ENCODE results near the gene LONP2. TPM values are rescaled to one million over a fixed set of nuclear protein-coding genes. Genes with fewer than 3 reads are reported as not detected.
A peak's percentile ranks its signal among the peaks of the same experiment; 100 is the strongest.
"Not testable (repeated sequence)": the region's sequence is repeated elsewhere in the genome, so short reads cannot be mapped to it uniquely, and the experiment has no call there.

The LONP2 gene
- polyA plus RNA-seq, 3 donors, result 21.5 to 35.6 (median 26.0) TPM

- Histone ChIP-seq H2AFZ (ENCODE audit: insufficient read depth, low read depth, low read length, poor library complexity, severe bottlenecking) (no peak overlapping the region), H3K4me3 (replicated peaks in 1 of 3; ENCODE audit: low read depth in 2 of 3, low read length in 3 of 3) (no peak overlapping the region), H3K36me3 (replicated peaks in 1 of 2; ENCODE audit: control insufficient read depth in 1 of 2, insufficient read depth in 2 of 2, low read length in 2 of 2) (no peaks in the 10 kb centered on the region), H3K27ac (ENCODE audit: low read depth in 1 of 2, low read length in 2 of 2) (no peak overlapping the region), H4K20me1 (ENCODE audit: insufficient read depth, low read length) (peaks cover 82% of the 10 kb centered on the region), H3K9me3 (replicated peaks in 1 of 2; ENCODE audit: control insufficient read depth in 1 of 2, insufficient read depth in 1 of 2, low read length in 2 of 2) (no peaks in the 10 kb centered on the region), H3K4me1 (ENCODE audit: control insufficient read depth in 1 of 2, insufficient read depth in 2 of 2, low read length in 2 of 2) (peaks cover 40 to 53% of the 10 kb centered on the region in 2 donors), H3K27me3 (ENCODE audit: control insufficient read depth in 2 of 2, insufficient read depth in 2 of 2, low read length in 2 of 2) (no peaks in the 10 kb centered on the region), H3K4me2 (replicated peaks; ENCODE audit: extremely low read depth, low read length, poor library complexity, severe bottlenecking) (no peak overlapping the region), H3K79me2 (ENCODE audit: insufficient read depth, low read length) (peaks cover 96% of the 10 kb centered on the region), H3K9ac (ENCODE audit: insufficient read depth, low read length, poor library complexity, severe bottlenecking) (no peak overlapping the region)
- DNase-seq, result no peak
- H3K27ac Mint-ChIP-seq, result peak overlapping the region in 2 of 7 donors; percentile 17 to 82
- H3K36me3 Mint-ChIP-seq, result no peaks in the 10 kb centered on the region
- intact Hi-C loops (cut with micrococcal nuclease), result no loop called here
- no peaks in the 10 kb centered on the region for H3K27me3 Mint-ChIP-seq (ENCODE audit: low read depth in 3 of 3)
- H3K4me1 Mint-ChIP-seq, result peaks cover 37% of the 10 kb centered on the region
- WGBS (ENCODE audit: insufficient coverage), result no CpG with 5 or more reads among the region's 1 CpG
- H3K9me3 Mint-ChIP-seq, result peaks cover 0 to 2% (median 0%) of the 10 kb centered on the region in 7 donors
- no peak overlapping the region for H3K4me3 Mint-ChIP-seq
- TF ChIP-seq CTCF (IDR thresholded peaks at IDR 0.05), result no peak
These were observed 125.7 kb downstream of the LONP2 start for GRCh38 chr16:48369765-48370164.

GRCh38 chr16:48370229-48370628, 126.1 kb downstream of the LONP2 start:
- peaks cover 0 to 2% (median 0%) of the 10 kb centered on the region in 7 donors for H3K9me3 Mint-ChIP-seq
- no peak overlapping the region for H3K4me3 Mint-ChIP-seq
- no peak overlapping the region for H3K4me3 ChIP-seq (replicated peaks in 1 of 3; ENCODE audit: low read depth in 2 of 3, low read length in 3 of 3)
- H3K36me3 ChIP-seq (replicated peaks in 1 of 2; ENCODE audit: control insufficient read depth in 1 of 2, insufficient read depth in 2 of 2, low read length in 2 of 2), result no peaks in the 10 kb centered on the region
- no peaks in the 10 kb centered on the region for H3K9me3 ChIP-seq (replicated peaks in 1 of 2; ENCODE audit: control insufficient read depth in 1 of 2, insufficient read depth in 1 of 2, low read length in 2 of 2)
- H3K9ac ChIP-seq (ENCODE audit: insufficient read depth, low read length, poor library complexity, severe bottlenecking), result no peak overlapping the region
- H3K4me1 Mint-ChIP-seq, result peaks cover 33% of the 10 kb centered on the region
- intact Hi-C loops (cut with micrococcal nuclease), result no loop called here
- H3K27ac ChIP-seq (ENCODE audit: low read depth in 1 of 2, low read length in 2 of 2), result no peak overlapping the region
- H3K36me3 Mint-ChIP-seq, result no peaks in the 10 kb centered on the region
- H3K27me3 Mint-ChIP-seq (ENCODE audit: low read depth in 3 of 3), result no peaks in the 10 kb centered on the region
- H3K79me2 ChIP-seq (ENCODE audit: insufficient read depth, low read length), result peaks cover 96% of the 10 kb centered on the region
- no peak for TF ChIP-seq CTCF (IDR thresholded peaks at IDR 0.05)
- no peak overlapping the region for H3K27ac Mint-ChIP-seq
- DNase-seq, result no peak
- peaks cover 82% of the 10 kb centered on the region for H4K20me1 ChIP-seq (ENCODE audit: insufficient read depth, low read length)
- H3K27me3 ChIP-seq (ENCODE audit: control insufficient read depth in 2 of 2, insufficient read depth in 2 of 2, low read length in 2 of 2), result no peaks in the 10 kb centered on the region
- H2AFZ ChIP-seq (ENCODE audit: insufficient read depth, low read depth, low read length, poor library complexity, severe bottlenecking), result no peak overlapping the region
- H3K4me2 ChIP-seq (replicated peaks; ENCODE audit: extremely low read depth, low read length, poor library complexity, severe bottlenecking), result no peak overlapping the region
- H3K4me1 ChIP-seq (ENCODE audit: control insufficient read depth in 1 of 2, insufficient read depth in 2 of 2, low read length in 2 of 2), result peaks cover 37 to 50% of the 10 kb centered on the region in 2 donors
- no CpG with 5 or more reads among the region's 8 CpGs for WGBS (ENCODE audit: insufficient coverage)

GRCh38 chr16:48370668-48371392, 126.7 kb downstream of the LONP2 start:
- peaks cover 96% of the 10 kb centered on the region for H3K79me2 ChIP-seq (ENCODE audit: insufficient read depth, low read length)
- peaks cover 28% of the 10 kb centered on the region for H3K4me1 Mint-ChIP-seq
- peaks cover 84% of the 10 kb centered on the region for H4K20me1 ChIP-seq (ENCODE audit: insufficient read depth, low read length)
- H3K4me3 ChIP-seq (replicated peaks in 1 of 3; ENCODE audit: low read depth in 2 of 3, low read length in 3 of 3); H2AFZ ChIP-seq (ENCODE audit: insufficient read depth, low read depth, low read length, poor library complexity, severe bottlenecking); H3K27ac Mint-ChIP-seq; DNase-seq; H3K9me3 ChIP-seq (replicated peaks in 1 of 2; ENCODE audit: control insufficient read depth in 1 of 2, insufficient read depth in 1 of 2, low read length in 2 of 2); H3K27me3 Mint-ChIP-seq (ENCODE audit: low read depth in 3 of 3); H3K27ac ChIP-seq (ENCODE audit: low read depth in 1 of 2, low read length in 2 of 2); H3K36me3 Mint-ChIP-seq; H3K36me3 ChIP-seq (replicated peaks in 1 of 2; ENCODE audit: control insufficient read depth in 1 of 2, insufficient read depth in 2 of 2, low read length in 2 of 2); H3K9ac ChIP-seq (ENCODE audit: insufficient read depth, low read length, poor library complexity, severe bottlenecking); intact Hi-C loops (cut with micrococcal nuclease); H3K4me3 Mint-ChIP-seq; H3K4me2 ChIP-seq (replicated peaks; ENCODE audit: extremely low read depth, low read length, poor library complexity, severe bottlenecking); H3K27me3 ChIP-seq (ENCODE audit: control insufficient read depth in 2 of 2, insufficient read depth in 2 of 2, low read length in 2 of 2); H3K9me3 Mint-ChIP-seq: not testable (repeated sequence)
- 96% methylated on average over 9 of the region's 18 CpGs for WGBS (ENCODE audit: insufficient coverage)
- peaks cover 32 to 45% of the 10 kb centered on the region in 2 donors for H3K4me1 ChIP-seq (ENCODE audit: control insufficient read depth in 1 of 2, insufficient read depth in 2 of 2, low read length in 2 of 2)
